Activated CD4-positive, CD25-positive, alpha-beta regulatory T cell treated with anti-CD3 and anti-CD28 coated beads, Interleukin-2, amount 50 U/mL, for 24 hours (primary cell): ENCODE data around the gene FASN.
A peak's percentile ranks its signal among the peaks of the same experiment; 100 is the strongest.

ENCODE experiments used
- ATAC-seq, 2 donors: fragments of 150-1000 bp; cut with Tn5 transposase; one replicate each; pipeline ENCODE4 v1.10.0; 2021; ENCODE audit warnings: mild to moderate bottlenecking in 1 of 2, moderate library complexity in 1 of 2

FASN gene

GRCh38 chr17:82072827-82073226, 25.2 kb downstream of the FASN start:
- ATAC-seq: no peak

GRCh38 chr17:82070611-82071010, 27.4 kb downstream of the FASN start:
- no peak for ATAC-seq

- peak; percentile 85 to 88 for ATAC-seq
Measured at GRCh38 chr17:82065638-82066303, 32.3 kb downstream of the FASN start, which contains the start of gene DUS1L. TSS of gene DUS1L (minus strand) at chr17:82065804. CDS start at chr17:82065059, 745 bp downstream.

- peak; percentile 50 to 51 for ATAC-seq
Measured at GRCh38 chr17:82065193-82065637, 32.8 kb downstream of the FASN start.

- ATAC-seq: no peak
Measured at GRCh38 chr17:82064433-82065192, 33.4 kb downstream of the FASN start.

GRCh38 chr17:82063424-82064415, 34.3 kb downstream of the FASN start:
- ATAC-seq: no peak

- ATAC-seq: no peak
Measured at GRCh38 chr17:82062984-82063368, 35.1 kb downstream of the FASN start.

- no peak for ATAC-seq
Measured at GRCh38 chr17:82062076-82062983, 35.7 kb downstream of the FASN start.

GRCh38 chr17:82061047-82061925, 36.8 kb downstream of the FASN start:
- ATAC-seq: no peak

GRCh38 chr17:82060614-82061013, 37.4 kb downstream of the FASN start:
- no peak for ATAC-seq

GRCh38 chr17:82060001-82060380, 38.0 kb downstream of the FASN start:
- no peak for ATAC-seq

- ATAC-seq: no peak
Measured at GRCh38 chr17:82059272-82060000, 38.6 kb downstream of the FASN start.

GRCh38 chr17:82058855-82059249, 39.2 kb downstream of the FASN start:
- no peak for ATAC-seq

GRCh38 chr17:82058230-82058854, 39.7 kb downstream of the FASN start:
- no peak for ATAC-seq

GRCh38 chr17:82056729-82057621, 41.1 kb downstream of the FASN start:
- ATAC-seq: no peak

GRCh38 chr17:82055965-82056728, 41.9 kb downstream of the FASN start:
- no peak for ATAC-seq
